PFSK-1 (cell line): ENCODE data around the gene NAT8L.

Source experiments
- FOXP2 ChIP-seq: optimal IDR thresholded peaks from 2 replicates; pipeline ENCODE3; 2011; ENCODE audit warnings: borderline replicate concordance, control low read depth, inconsistent platforms; ENCODE audit not compliant: insufficient read depth; ENCODE audit errors: extremely low read length, extremely low read depth
- POLR2AphosphoS5 ChIP-seq: IDR thresholded peaks from 2 replicates; pipeline ENCODE4 v1.6.1; 2012; ENCODE audit warnings: low read depth, mild to moderate bottlenecking, control low read depth, low read length, moderate library complexity
- SIN3A ChIP-seq: IDR thresholded peaks from 2 replicates; pipeline ENCODE4 v1.6.1; 2012; ENCODE audit warnings: mild to moderate bottlenecking, low read length, moderate library complexity, borderline replicate concordance; ENCODE audit not compliant: insufficient read depth
- TAF1 ChIP-seq: IDR thresholded peaks from 2 replicates; pipeline ENCODE4 v1.6.1; 2012; ENCODE audit warnings: low read length, control low read depth, borderline replicate concordance; ENCODE audit not compliant: insufficient read depth
- TF ChIP-seq, protein P1 (sequence below), 2 experiments: IDR thresholded peaks; 2 replicates each; pipeline versions ENCODE4 v1.6.1 to v1.8.0; 2011 to 2012; ENCODE audit warnings: low read depth in 2 of 2, low read length in 2 of 2, control low read depth in 1 of 2, inconsistent platforms in 1 of 2, mild to moderate bottlenecking in 1 of 2, moderate library complexity in 1 of 2; ENCODE audit not compliant: insufficient read depth in 1 of 2

NAT8L gene

DNA sequence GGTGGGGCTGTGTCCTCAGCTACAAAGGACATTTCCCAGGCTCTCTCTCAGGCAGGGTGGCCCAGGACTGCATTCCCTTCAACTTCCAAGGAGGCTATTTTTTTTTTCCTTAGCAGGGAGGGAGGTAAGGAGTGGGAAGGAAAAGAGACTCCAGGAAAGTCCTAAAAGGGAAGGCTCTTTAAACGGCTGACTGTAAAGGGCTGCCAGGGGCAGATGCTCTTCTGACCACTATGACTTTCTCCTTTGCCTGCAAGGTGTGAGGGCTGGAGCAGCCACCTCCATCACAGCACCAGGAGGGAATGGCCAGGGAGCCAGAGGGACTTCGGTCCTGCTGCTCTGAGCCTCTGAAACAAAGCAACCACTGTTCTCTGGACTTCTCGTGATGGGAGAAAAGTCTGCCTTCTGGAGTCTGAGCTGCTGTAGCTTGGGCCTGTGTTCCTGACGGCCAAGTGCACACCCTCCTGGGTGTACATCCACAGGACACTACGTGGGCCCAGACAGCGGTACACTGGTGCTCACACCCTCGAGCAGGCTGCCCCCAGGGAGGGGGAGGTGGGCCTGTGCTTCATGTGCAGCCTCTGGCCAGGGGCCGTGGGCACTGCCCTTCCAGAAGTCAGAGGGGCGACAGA, 17.9 kb downstream of the NAT8L start:
- no peak for TF ChIP-seq SIN3A
- no peak for TF ChIP-seq TAF1
- no peak for TF ChIP-seq FOXP2
- TF ChIP-seq, protein P1, sequence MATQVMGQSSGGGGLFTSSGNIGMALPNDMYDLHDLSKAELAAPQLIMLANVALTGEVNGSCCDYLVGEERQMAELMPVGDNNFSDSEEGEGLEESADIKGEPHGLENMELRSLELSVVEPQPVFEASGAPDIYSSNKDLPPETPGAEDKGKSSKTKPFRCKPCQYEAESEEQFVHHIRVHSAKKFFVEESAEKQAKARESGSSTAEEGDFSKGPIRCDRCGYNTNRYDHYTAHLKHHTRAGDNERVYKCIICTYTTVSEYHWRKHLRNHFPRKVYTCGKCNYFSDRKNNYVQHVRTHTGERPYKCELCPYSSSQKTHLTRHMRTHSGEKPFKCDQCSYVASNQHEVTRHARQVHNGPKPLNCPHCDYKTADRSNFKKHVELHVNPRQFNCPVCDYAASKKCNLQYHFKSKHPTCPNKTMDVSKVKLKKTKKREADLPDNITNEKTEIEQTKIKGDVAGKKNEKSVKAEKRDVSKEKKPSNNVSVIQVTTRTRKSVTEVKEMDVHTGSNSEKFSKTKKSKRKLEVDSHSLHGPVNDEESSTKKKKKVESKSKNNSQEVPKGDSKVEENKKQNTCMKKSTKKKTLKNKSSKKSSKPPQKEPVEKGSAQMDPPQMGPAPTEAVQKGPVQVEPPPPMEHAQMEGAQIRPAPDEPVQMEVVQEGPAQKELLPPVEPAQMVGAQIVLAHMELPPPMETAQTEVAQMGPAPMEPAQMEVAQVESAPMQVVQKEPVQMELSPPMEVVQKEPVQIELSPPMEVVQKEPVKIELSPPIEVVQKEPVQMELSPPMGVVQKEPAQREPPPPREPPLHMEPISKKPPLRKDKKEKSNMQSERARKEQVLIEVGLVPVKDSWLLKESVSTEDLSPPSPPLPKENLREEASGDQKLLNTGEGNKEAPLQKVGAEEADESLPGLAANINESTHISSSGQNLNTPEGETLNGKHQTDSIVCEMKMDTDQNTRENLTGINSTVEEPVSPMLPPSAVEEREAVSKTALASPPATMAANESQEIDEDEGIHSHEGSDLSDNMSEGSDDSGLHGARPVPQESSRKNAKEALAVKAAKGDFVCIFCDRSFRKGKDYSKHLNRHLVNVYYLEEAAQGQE (IDR thresholded peaks at IDR 0.05; ENCODE audit: insufficient read depth in 1 of 2, low read depth in 2 of 2, low read length in 2 of 2), result no peak
- TF ChIP-seq POLR2AphosphoS5, result no peak

DNA sequence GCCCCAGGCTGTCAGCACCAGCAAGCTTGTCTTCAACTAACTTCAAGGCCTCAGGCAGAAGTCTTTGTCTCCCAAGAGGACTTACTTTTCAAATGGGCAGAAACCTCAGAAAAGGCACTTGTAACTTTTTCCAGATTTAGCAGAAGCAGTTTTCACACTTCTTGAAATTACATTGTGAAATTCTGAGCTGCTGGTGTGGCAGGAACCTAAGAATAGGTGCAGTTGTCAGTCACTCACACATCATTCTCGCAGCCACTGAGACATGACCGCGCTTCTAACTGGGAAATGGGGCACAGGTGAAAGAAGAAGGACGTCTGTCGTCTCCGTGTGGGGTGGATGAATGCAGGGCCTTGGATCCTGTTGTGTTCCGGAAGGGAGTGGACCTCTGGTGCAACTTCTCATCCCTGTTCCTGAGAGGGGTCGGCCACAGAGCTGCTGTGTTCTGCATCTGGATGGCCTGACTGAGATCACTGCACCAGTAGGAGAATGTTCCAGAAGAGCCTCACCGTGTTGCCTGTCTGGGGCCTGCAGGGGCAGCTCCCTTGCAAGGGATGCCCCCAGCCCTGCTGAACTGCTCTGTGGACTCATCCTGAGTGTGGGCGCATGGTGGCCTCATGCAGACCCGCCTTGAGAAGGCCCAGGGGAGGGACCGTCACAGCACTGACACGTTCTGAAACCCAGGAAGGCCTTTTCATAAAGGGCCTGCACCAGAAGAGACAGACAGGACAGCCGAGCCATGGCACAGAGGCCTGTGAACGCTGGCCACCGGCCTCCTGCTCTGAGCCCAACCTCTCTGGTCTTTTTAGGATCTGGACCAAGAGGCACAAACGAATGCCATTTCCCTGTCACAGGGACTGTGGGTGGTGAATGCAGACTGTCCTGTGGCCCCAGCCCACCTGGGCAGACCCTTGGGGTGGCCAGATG, 18.7 kb downstream of the NAT8L start:
- TF ChIP-seq SIN3A (no peak), FOXP2 (no peak), TAF1 (no peak), POLR2AphosphoS5 (no peak)
- TF ChIP-seq, protein P1 (IDR thresholded peaks at IDR 0.05; ENCODE audit: insufficient read depth in 1 of 2, low read depth in 2 of 2, low read length in 2 of 2), result no peak

DNA sequence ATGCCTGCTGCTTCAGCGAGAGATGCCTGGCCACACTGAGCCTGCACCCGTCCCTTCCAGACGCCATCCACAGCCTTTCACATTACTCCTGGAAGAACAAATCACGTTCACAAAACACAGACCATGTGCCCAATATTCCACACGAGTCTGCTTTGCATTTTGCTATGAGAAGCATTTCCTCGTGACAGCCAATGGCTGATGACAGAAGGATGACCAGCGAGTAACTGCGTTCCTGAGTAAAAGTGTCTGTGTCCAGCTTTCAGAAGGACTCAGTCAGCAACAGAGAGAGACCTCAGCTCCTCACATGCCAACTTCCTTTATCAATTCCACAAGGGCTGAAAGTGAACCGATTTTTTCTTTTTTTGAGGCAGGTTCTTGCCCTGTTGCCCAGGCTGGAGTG, 19.5 kb downstream of the NAT8L start:
- TF ChIP-seq FOXP2, result no peak
- TF ChIP-seq, protein P1 (IDR thresholded peaks at IDR 0.05; ENCODE audit: insufficient read depth in 1 of 2, low read depth in 2 of 2, low read length in 2 of 2), result no peak
- no peak for TF ChIP-seq POLR2AphosphoS5
- TF ChIP-seq TAF1, result no peak
- no peak for TF ChIP-seq SIN3A

DNA sequence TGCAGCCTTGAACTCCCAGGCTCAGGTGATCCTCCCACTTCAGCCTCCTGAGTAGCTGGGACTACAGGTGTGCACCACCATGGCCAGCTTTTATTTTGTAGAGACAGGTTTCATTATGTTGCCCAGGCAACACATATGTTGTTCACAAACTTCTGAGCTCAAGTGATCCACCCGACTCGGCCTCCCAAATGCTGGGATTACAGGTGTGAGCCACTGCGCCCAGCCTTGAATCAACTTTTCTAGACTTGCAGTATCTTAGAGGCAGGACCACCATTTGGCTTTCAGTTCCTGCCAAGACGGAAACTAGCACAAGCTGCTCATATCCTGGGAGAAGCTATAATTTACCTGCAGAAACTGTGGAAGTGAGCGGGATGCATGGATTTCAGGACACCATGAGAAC, 19.9 kb downstream of the NAT8L start:
- TF ChIP-seq SIN3A (no peak), FOXP2 (no peak), TAF1 (no peak), POLR2AphosphoS5 (no peak)
- TF ChIP-seq, protein P1 (IDR thresholded peaks at IDR 0.05; ENCODE audit: insufficient read depth in 1 of 2, low read depth in 2 of 2, low read length in 2 of 2), result no peak

DNA sequence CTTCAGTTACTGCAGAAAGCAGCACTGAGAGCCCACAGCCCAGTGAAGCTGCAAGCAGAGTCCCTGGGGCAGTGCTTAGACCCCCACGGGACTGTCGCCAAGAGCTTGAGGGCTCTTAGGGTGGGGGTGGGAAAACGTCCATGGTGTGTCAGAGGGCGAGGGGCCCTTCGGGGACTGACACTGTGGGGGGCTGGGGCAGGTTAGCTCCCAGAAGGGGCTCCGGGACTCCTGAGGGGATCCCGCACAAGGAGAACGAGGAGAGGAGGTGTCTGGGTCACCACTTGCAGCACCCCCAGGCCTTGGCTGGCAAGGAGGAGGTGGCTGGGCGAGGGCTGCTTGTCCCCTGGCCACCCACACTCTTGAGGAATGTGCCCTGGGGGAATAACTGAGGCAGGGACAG, 20.8 kb downstream of the NAT8L start:
- TF ChIP-seq, protein P1 (IDR thresholded peaks at IDR 0.05; ENCODE audit: insufficient read depth in 1 of 2, low read depth in 2 of 2, low read length in 2 of 2), result no peak
- no peak for TF ChIP-seq TAF1
